GM12892 (cell line): Measurements from ENCODE around the gene ANKFY1.

Source experiments
- POLR2A ChIP-seq: IDR thresholded peaks from 2 replicates; pipeline ENCODE4 v1.6.1; 2011; ENCODE audit warnings: low read depth, low read length, control low read depth
- POLR2AphosphoS5 ChIP-seq: IDR thresholded peaks from 2 replicates; pipeline ENCODE4 v1.6.1; 2011; ENCODE audit warnings: low read depth, low read length, control low read depth
- TAF1 ChIP-seq: IDR thresholded peaks from 2 replicates; pipeline ENCODE4 v1.6.1; 2011; ENCODE audit warnings: low read depth, mild to moderate bottlenecking, control low read depth, low read length, borderline replicate concordance

- no peak for TF ChIP-seq POLR2A
- TF ChIP-seq POLR2AphosphoS5, result no peak
- no peak for TF ChIP-seq TAF1
Measured at GRCh38 chr17:4127555-4127954, 136.2 kb downstream of the ANKFY1 start.
